ENCODE data around the gene LRPAP1.

Gene LRPAP1

DNA sequence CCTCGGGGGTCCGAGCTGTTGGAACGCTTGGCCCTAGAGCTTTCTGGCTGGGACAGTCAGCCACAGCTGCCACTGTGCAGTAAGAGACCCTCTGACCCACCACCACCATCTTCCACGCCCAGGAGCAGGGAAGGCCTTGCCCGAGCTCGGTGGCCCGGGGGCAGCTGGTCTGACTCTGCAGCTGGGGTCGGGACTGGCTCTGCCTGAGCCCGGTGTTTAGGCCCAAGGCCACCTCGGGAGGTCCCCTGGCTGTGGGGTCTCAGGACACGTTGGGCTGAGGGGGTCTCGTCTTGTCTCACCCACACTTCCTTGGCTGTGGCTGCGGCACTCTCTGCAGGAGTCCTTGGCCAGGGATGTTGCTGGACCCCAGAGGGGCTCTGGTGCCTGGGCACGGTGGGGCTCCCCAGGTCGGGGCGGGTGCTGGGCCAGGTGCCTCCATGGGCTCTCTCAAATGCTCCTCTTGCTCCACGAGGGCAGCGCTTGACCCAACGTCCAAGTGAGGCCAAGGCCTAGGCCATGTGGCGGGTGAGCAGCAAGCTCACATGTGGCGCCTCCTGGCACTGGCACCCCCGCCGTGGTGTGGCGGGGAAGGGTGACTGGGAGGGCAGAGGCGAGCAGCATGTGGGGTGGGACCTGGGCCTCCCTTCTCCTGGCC is 46.2 kb downstream of the LRPAP1 start:
- no peaks in the 10 kb centered on the region for H3K9me3 ChIP-seq (ENCODE audit: low read length)
- no peak overlapping the region for H3K9ac ChIP-seq (ENCODE audit: low read length)
- H3K27ac ChIP-seq (ENCODE audit: low read depth, low read length) = no peak overlapping the region
- H3K36me3 ChIP-seq (ENCODE audit: insufficient read depth, low read length) = no peaks in the 10 kb centered on the region
- H3K4me3 ChIP-seq (ENCODE audit: low read depth in 1 of 2, low read length in 2 of 2) = no peak overlapping the region
- no peaks in the 10 kb centered on the region for H3K4me1 ChIP-seq (ENCODE audit: insufficient read depth, low read length)
- H3K27me3 ChIP-seq (ENCODE audit: control insufficient read depth in 1 of 2, insufficient read depth in 2 of 2, low read length in 2 of 2) = peaks cover 3 to 48% of the 10 kb centered on the region in 2 donors

DNA sequence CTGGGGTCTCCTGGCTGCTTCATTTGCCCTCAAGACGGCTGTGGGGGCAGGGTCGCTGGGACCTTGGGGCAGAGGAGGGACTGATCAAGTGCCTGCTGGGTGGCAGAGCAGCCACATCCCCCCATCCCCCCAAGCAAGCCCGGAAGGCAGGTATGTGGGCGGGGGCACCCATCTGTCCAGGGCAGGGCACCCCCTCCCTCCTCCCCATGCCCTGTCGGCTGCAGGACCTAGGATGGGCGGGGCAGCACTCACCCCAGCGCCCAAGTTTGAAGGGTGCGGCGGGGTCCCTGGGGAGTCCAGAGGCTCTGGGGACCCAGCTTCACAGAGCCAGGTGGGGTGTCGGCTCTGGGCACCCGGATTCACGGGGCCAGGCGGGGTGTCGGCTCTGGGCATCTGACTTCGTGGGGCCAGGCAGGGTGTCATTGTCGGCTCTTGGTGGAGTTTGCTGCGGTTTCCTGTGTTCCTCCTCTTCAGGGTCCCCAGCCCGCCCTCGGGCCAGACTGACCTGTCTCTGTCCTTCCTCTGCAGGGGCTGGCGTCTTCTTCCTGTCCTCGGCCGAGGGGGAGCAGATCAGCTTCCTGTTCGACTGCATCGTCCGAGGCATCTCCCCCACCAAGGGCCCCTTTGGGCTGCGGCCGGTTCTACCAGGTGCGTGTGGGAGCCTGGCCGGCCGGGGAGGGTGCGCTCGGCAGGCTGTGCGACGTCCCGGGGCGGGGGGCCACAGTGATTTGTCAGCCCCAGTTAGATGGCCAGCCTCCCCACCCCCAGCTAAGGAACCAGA is 47.0 kb downstream of the LRPAP1 start:
- H3K4me1 ChIP-seq (ENCODE audit: insufficient read depth, low read length) = no peaks in the 10 kb centered on the region
- no peak overlapping the region for H3K9ac ChIP-seq (ENCODE audit: low read length)
- H3K4me3 ChIP-seq (ENCODE audit: low read depth in 1 of 2, low read length in 2 of 2) = no peak overlapping the region
- H3K27ac ChIP-seq (ENCODE audit: low read depth, low read length) = no peak overlapping the region
- no peaks in the 10 kb centered on the region for H3K9me3 ChIP-seq (ENCODE audit: low read length)
- no peaks in the 10 kb centered on the region for H3K36me3 ChIP-seq (ENCODE audit: insufficient read depth, low read length)
- peaks cover 3 to 44% of the 10 kb centered on the region in 2 donors for H3K27me3 ChIP-seq (ENCODE audit: control insufficient read depth in 1 of 2, insufficient read depth in 2 of 2, low read length in 2 of 2)

DNA sequence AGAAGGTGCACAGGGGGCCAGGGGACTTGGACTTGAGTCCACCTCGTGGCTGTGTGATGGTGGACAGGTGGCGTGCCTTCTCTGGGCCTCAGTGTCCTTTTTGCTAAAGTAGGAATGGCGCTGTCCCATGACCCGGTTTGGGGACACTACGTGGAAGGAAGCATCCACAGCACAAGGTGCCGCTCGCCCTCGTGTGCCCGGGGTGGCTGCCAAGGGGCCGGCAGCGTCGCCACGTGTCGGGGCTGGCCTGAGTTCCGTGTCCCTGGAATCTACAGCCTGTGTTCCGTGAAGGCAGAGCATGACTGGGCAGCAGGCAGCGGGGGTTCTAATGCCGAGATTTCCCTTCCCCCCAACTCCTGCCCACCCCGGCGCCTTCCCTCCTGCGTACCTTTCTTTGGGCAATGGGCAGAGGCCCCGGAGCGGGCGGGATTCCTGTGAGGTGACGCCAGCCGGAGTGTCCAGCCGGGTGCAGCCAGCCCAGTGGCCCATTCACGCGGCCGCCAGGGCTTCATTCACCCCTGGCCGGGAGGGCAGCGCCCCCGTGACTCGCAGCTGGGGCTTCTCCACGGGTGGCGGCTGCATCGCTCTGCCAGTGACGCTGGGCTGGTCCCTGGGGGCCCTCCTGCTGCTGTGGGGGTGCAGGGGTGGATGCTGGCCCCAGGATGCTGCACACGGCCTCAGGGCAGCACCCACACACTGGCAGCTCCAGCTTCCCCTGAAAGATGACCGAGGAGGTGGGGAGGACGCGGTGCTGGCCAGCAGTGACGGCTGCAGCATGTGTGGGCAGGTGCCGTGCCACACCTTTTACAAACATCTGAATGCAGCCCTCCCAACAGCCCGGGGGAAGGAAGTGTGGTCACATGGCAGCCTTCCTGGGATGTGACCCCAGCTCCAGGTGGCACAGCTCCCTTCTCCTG is 47.9 kb downstream of the LRPAP1 start:
- Histone ChIP-seq H3K9me3 (ENCODE audit: low read length) (no peaks in the 10 kb centered on the region), H3K4me3 (ENCODE audit: low read depth in 1 of 2, low read length in 2 of 2) (no peak overlapping the region), H3K36me3 (ENCODE audit: insufficient read depth, low read length) (no peaks in the 10 kb centered on the region), H3K27ac (ENCODE audit: low read depth, low read length) (no peak overlapping the region), H3K9ac (ENCODE audit: low read length) (no peak overlapping the region), H3K4me1 (ENCODE audit: insufficient read depth, low read length) (no peaks in the 10 kb centered on the region), H3K27me3 (ENCODE audit: control insufficient read depth in 1 of 2, insufficient read depth in 2 of 2, low read length in 2 of 2) (peaks cover 3 to 40% of the 10 kb centered on the region in 2 donors)

DNA sequence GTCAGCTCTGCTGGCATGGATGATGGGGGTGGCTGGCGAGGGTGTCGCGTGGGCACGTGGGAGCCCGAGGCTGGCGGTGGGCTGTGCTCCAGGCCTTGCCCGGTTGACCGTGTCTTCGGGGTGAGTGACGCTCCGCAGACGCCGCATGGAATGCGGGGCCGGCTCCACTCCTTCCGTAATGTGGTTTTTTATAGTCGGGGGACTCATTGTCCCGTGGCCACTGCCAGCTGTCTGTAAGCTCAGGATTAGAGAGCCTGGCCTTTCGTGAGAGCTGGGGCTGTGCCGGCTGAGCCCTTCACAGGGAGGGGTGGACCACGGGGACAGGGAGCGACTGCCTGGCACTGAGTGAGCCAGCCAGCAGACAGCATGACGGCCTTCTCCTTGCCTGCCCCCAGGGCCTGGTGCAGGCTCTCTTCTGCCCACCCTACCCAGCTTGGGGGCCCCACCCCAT is 48.7 kb downstream of the LRPAP1 start:
- Histone ChIP-seq H3K9ac (ENCODE audit: low read length) (no peak overlapping the region), H3K27ac (ENCODE audit: low read depth, low read length) (no peak overlapping the region), H3K27me3 (ENCODE audit: control insufficient read depth in 1 of 2, insufficient read depth in 2 of 2, low read length in 2 of 2) (peaks cover 3 to 40% of the 10 kb centered on the region in 2 donors), H3K4me1 (ENCODE audit: insufficient read depth, low read length) (no peaks in the 10 kb centered on the region), H3K36me3 (ENCODE audit: insufficient read depth, low read length) (no peaks in the 10 kb centered on the region), H3K4me3 (ENCODE audit: low read depth in 1 of 2, low read length in 2 of 2) (no peak overlapping the region), H3K9me3 (ENCODE audit: low read length) (no peaks in the 10 kb centered on the region)

- H3K4me3 ChIP-seq (ENCODE audit: low read depth in 1 of 2, low read length in 2 of 2) = no peak overlapping the region
- peaks cover 3 to 40% of the 10 kb centered on the region in 2 donors for H3K27me3 ChIP-seq (ENCODE audit: control insufficient read depth in 1 of 2, insufficient read depth in 2 of 2, low read length in 2 of 2)
- no peaks in the 10 kb centered on the region for H3K36me3 ChIP-seq (ENCODE audit: insufficient read depth, low read length)
- H3K9ac ChIP-seq (ENCODE audit: low read length) = no peak overlapping the region
- no peaks in the 10 kb centered on the region for H3K4me1 ChIP-seq (ENCODE audit: insufficient read depth, low read length)
- H3K9me3 ChIP-seq (ENCODE audit: low read length) = no peaks in the 10 kb centered on the region
- H3K27ac ChIP-seq (ENCODE audit: low read depth, low read length) = no peak overlapping the region
Measured at GRCh38 chr4:3482707-3483106, 49.5 kb downstream of the LRPAP1 start.

GRCh38 chr4:3481783-3482393 is 50.3 kb downstream of the LRPAP1 start:
- Histone ChIP-seq H3K4me3 (ENCODE audit: low read depth in 1 of 2, low read length in 2 of 2) (no peak overlapping the region), H3K27me3 (ENCODE audit: control insufficient read depth in 1 of 2, insufficient read depth in 2 of 2, low read length in 2 of 2) (peaks cover 3 to 40% of the 10 kb centered on the region in 2 donors), H3K9ac (ENCODE audit: low read length) (no peak overlapping the region), H3K9me3 (ENCODE audit: low read length) (no peaks in the 10 kb centered on the region), H3K4me1 (ENCODE audit: insufficient read depth, low read length) (no peaks in the 10 kb centered on the region), H3K27ac (ENCODE audit: low read depth, low read length) (no peak overlapping the region), H3K36me3 (ENCODE audit: insufficient read depth, low read length) (no peaks in the 10 kb centered on the region)

DNA sequence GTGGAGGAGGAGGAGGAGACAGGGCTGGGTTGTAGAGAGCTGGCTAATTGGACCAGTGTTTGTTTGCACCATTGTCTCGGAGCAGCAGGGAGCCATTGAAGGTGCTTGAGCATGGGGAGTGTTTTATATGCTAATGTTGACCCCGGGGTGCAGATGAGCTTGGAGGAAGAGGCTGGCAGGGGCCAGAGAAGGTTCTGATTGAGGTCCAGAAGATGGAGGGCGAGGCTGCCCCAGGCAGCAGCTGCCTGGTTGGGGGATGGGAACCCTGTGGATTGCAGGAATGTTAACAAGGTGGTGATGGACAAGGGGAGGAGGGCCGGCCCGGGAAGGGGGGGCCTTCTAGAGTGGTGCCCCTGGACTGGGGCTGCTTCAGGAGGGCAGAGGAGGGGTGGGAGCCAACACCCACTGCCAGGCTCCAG is 51.1 kb downstream of the LRPAP1 start:
- no peaks in the 10 kb centered on the region for H3K4me1 ChIP-seq (ENCODE audit: insufficient read depth, low read length)
- no peaks in the 10 kb centered on the region for H3K9me3 ChIP-seq (ENCODE audit: low read length)
- no peaks in the 10 kb centered on the region for H3K36me3 ChIP-seq (ENCODE audit: insufficient read depth, low read length)
- peaks cover 3 to 35% of the 10 kb centered on the region in 2 donors for H3K27me3 ChIP-seq (ENCODE audit: control insufficient read depth in 1 of 2, insufficient read depth in 2 of 2, low read length in 2 of 2)
- no peak overlapping the region for H3K9ac ChIP-seq (ENCODE audit: low read length)
- H3K27ac ChIP-seq (ENCODE audit: low read depth, low read length) = no peak overlapping the region
- no peak overlapping the region for H3K4me3 ChIP-seq (ENCODE audit: low read depth in 1 of 2, low read length in 2 of 2)

- peaks cover 3 to 30% of the 10 kb centered on the region in 2 donors for H3K27me3 ChIP-seq (ENCODE audit: control insufficient read depth in 1 of 2, insufficient read depth in 2 of 2, low read length in 2 of 2)
- H3K4me3 ChIP-seq (ENCODE audit: low read depth in 1 of 2, low read length in 2 of 2) = no peak overlapping the region
- H3K36me3 ChIP-seq (ENCODE audit: insufficient read depth, low read length) = no peaks in the 10 kb centered on the region
- H3K9me3 ChIP-seq (ENCODE audit: low read length) = no peaks in the 10 kb centered on the region
- no peaks in the 10 kb centered on the region for H3K4me1 ChIP-seq (ENCODE audit: insufficient read depth, low read length)
- no peak overlapping the region for H3K27ac ChIP-seq (ENCODE audit: low read depth, low read length)
- H3K9ac ChIP-seq (ENCODE audit: low read length) = no peak overlapping the region
Measured at GRCh38 chr4:3480528-3481112, 51.6 kb downstream of the LRPAP1 start.

DNA sequence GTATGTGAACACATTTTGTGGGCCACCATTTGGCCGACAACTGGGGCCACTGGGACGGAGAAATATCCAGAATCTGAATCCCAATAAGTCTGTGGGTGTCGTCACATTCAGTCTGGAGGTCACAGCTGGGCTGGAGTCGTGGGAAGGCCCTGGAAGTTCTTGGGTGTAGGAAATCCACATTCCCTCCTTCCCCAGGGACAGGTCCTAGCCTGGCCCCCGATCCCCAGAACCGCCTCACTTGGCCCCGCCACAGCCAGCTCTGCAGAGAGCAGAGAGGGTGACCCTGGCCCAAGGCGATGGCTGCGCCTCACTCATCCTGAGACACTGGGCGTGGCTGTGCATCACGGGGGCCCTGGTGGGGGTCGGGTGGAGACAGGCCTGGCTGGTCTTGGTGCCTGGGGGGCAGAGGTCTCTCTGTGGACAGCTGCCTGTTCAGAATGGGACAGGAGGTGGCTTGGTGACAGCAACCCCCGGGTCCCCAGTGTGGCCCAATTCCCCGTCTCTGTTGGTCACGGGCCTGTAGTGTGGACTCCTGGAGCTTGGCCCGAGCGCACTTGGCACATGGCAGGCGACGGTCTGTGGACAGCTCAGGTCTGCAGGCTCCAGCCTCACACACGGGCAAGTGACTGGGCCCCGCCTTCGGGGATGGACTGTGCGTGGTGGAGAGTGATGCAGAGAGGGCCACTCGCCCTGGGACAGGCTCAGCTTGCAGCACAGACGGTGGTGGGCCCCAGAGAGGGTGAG is 52.7 kb downstream of the LRPAP1 start:
- H3K27ac ChIP-seq (ENCODE audit: low read depth, low read length) = no peak overlapping the region
- H3K36me3 ChIP-seq (ENCODE audit: insufficient read depth, low read length) = no peaks in the 10 kb centered on the region
- no peak overlapping the region for H3K9ac ChIP-seq (ENCODE audit: low read length)
- peaks cover 0 to 19% of the 10 kb centered on the region in 2 donors for H3K27me3 ChIP-seq (ENCODE audit: control insufficient read depth in 1 of 2, insufficient read depth in 2 of 2, low read length in 2 of 2)
- no peak overlapping the region for H3K4me3 ChIP-seq (ENCODE audit: low read depth in 1 of 2, low read length in 2 of 2)
- H3K9me3 ChIP-seq (ENCODE audit: low read length) = no peaks in the 10 kb centered on the region
- no peaks in the 10 kb centered on the region for H3K4me1 ChIP-seq (ENCODE audit: insufficient read depth, low read length)
